Prostate gland (tissue), 2 donors: Measurements from ENCODE around the gene EPAS1. TPM values are rescaled to one million over a fixed set of nuclear protein-coding genes. Genes with fewer than 3 reads are reported as not detected.

Experiments
- DNase-seq: peaks from one replicate; pipeline ENCODE4 v3.0.0-alpha.2; 2019; ENCODE audit warnings: low spot score
- H3K27ac ChIP-seq, 2 donors: fragments of 200-600 bp; sonication (generic); 2 replicates each; pipeline ENCODE4 v1.5.1; 2017 to 2019
- H3K27me3 ChIP-seq: fragments of 200-600 bp; sonication (generic); replicated peaks from 2 replicates; pipeline ENCODE4 v1.5.1; 2019; ENCODE audit not compliant: insufficient read depth
- H3K36me3 ChIP-seq, 2 donors: fragments of 200-600 bp; sonication (generic); 1 replicate in 1 of 2; 2 replicates in 1 of 2; pipeline versions ENCODE4 v1.5.1 to v1.8.1; 2017 to 2019
- H3K4me1 ChIP-seq: fragments of 200-600 bp; sonication (generic); replicated peaks from 2 replicates; pipeline ENCODE4 v1.5.1; 2019
- H3K4me3 ChIP-seq, 2 donors: fragments of 200-600 bp; sonication (generic); 2 replicates each; pipeline ENCODE4 v1.5.1; 2017 to 2019
- H3K9me3 ChIP-seq: fragments of 200-600 bp; sonication (generic); 2 replicates; pipeline ENCODE4 v1.5.1; 2017
- POLR2A ChIP-seq: fragments of 450-650 bp; IDR thresholded peaks from one replicate; pipeline ENCODE4 v1.6.1; 2016; ENCODE audit warnings: antibody characterized with exemption, mild to moderate bottlenecking
- POLR2AphosphoS5 ChIP-seq: sonication (generic); formaldehyde crosslinking; IDR thresholded peaks from one replicate; pipeline ENCODE4 v1.6.1; 2017; ENCODE audit warnings: antibody characterized with exemption
- WGBS: methylation state at CpG from one replicate; pipeline ENCODE4 v1.1.5; 2018; 5-methylcytosine and 5-hydroxymethylcytosine counted together
- intact Hi-C: fragments of 100-400 bp; cut with DNase I; formaldehyde crosslinking; loops from one replicate; pipeline ENCODE4 v1.14.2; 2022
- total RNA-seq, 2 donors: library from RNA; depleted of rRNA; stranded (reverse); fragments of >200 nt; gene quantifications; one replicate each; pipeline ENCODE4 v1.1.0, GENCODE V29; 2016
- TF ChIP-seq, protein P1 (sequence below), 4 experiments: fragments of 200-600 bp in 2 of 4; fragments of 450-650 bp in 2 of 4; sonication (generic) in 2 of 4; IDR thresholded peaks; 1 replicate in 3 of 4; 2 replicates in 1 of 4; pipeline ENCODE4 v1.5.1; 2016 to 2019; ENCODE audit warnings: antibody characterized with exemption in 4 of 4, mild to moderate bottlenecking in 2 of 4, moderate library complexity in 2 of 4

Gene EPAS1
- total RNA-seq, 2 donors from 2014 or later, result 109 to 356 TPM

DNA sequence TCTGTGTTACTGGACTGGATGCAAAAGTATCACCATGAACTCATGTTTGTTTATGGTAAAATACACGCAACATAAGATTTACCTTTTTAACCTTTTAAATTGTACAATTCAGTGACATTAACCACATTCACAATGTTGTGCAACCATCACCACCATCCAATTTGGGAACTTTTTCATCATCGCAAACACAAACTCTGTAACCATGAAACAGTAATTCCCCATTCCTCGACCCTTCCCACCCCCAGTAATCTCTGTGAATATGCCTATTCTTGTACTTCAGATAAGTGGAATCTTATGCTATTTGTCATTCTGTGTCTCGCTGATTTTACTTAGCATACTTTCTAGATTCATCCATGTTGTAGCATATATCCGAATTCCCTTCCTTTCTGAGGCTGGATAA is 31.1 kb upstream of the EPAS1 start:
- Histone ChIP-seq H3K4me1 (no peaks in the 10 kb centered on the region), H3K9me3 (no peaks in the 10 kb centered on the region), H3K36me3 (no peaks in the 10 kb centered on the region), H3K4me3 (no peak overlapping the region), H3K27me3 (no peaks in the 10 kb centered on the region), H3K27ac (no peak overlapping the region)
- TF ChIP-seq POLR2AphosphoS5 (no peak), POLR2A (no peak)
- TF ChIP-seq, protein P1, sequence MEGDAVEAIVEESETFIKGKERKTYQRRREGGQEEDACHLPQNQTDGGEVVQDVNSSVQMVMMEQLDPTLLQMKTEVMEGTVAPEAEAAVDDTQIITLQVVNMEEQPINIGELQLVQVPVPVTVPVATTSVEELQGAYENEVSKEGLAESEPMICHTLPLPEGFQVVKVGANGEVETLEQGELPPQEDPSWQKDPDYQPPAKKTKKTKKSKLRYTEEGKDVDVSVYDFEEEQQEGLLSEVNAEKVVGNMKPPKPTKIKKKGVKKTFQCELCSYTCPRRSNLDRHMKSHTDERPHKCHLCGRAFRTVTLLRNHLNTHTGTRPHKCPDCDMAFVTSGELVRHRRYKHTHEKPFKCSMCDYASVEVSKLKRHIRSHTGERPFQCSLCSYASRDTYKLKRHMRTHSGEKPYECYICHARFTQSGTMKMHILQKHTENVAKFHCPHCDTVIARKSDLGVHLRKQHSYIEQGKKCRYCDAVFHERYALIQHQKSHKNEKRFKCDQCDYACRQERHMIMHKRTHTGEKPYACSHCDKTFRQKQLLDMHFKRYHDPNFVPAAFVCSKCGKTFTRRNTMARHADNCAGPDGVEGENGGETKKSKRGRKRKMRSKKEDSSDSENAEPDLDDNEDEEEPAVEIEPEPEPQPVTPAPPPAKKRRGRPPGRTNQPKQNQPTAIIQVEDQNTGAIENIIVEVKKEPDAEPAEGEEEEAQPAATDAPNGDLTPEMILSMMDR (IDR thresholded peaks at IDR 0.05), result no peak
- 88% methylated on average over 5 of the region's 5 CpGs for WGBS
- DNase-seq, result no peak
- intact Hi-C loops, result no loop called here

GRCh38 chr2:46267616-46268015 is 29.6 kb upstream of the EPAS1 start:
- H3K4me1 ChIP-seq, result no peaks in the 10 kb centered on the region
- no peak overlapping the region for H3K27ac ChIP-seq
- H3K27me3 ChIP-seq, result no peaks in the 10 kb centered on the region
- DNase-seq, result no peak
- H3K36me3 ChIP-seq, result no peaks in the 10 kb centered on the region
- TF ChIP-seq, protein P1 (IDR thresholded peaks at IDR 0.05), result no peak
- TF ChIP-seq POLR2AphosphoS5 (no peak), POLR2A (no peak)
- intact Hi-C loops, result no loop called here
- WGBS, result 48% methylated on average over 1 of the region's 1 CpG
- no peaks in the 10 kb centered on the region for H3K9me3 ChIP-seq
- H3K4me3 ChIP-seq, result no peak overlapping the region

DNA sequence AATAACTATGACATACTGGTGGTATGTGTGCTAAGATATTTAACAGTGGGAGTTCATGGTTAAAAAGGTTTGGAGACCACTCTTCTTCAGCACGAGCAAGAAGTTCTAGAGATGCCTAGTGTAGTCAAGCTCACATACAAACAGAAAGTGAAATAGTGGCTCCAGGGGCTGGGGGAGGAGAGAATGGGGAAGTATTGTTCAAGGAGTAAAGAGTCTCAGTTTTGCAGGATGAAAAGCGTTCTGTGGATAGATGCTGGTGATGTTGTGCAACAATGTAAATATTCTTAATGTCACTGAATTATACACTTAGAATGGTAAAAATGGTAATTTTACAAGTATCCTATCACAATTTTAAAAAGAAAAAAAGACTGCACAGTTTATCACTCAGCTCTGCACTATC is 29.0 kb upstream of the EPAS1 start:
- intact Hi-C loops, result no loop called here
- H3K9me3 ChIP-seq, result no peaks in the 10 kb centered on the region
- no peak for DNase-seq
- H3K4me3 ChIP-seq, result no peak overlapping the region
- H3K4me1 ChIP-seq, result no peaks in the 10 kb centered on the region
- H3K27me3 ChIP-seq, result no peaks in the 10 kb centered on the region
- 36% methylated on average over 2 of the region's 2 CpGs for WGBS
- no peaks in the 10 kb centered on the region for H3K36me3 ChIP-seq
- H3K27ac ChIP-seq, result no peak overlapping the region
- TF ChIP-seq POLR2AphosphoS5, result no peak
- TF ChIP-seq, protein P1 (IDR thresholded peaks at IDR 0.05), result no peak
- no peak for TF ChIP-seq POLR2A

DNA sequence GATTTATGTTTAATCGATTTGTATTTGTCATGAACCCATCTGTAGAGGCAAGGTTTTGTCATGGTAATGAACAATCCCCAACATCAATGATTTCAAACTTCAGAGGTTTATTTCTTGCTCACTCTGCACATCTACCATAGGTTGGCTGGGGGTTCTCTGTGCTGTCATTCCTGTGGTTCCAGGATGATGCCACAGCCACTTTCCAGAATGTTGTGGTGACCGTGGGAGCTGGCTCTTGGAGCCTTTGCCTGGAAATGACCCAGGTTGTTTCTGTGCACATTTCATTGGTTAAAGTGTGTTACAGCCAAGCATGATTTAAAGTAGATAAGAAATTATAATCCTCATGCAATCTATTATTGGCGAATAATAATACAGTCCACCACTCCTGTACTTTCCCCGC is 28.2 kb upstream of the EPAS1 start:
- intact Hi-C loops, result no loop called here
- Histone ChIP-seq H3K9me3 (no peaks in the 10 kb centered on the region), H3K27me3 (no peaks in the 10 kb centered on the region), H3K27ac (no peak overlapping the region), H3K4me1 (no peaks in the 10 kb centered on the region), H3K4me3 (no peak overlapping the region), H3K36me3 (no peaks in the 10 kb centered on the region)
- DNase-seq, result no peak
- WGBS, result 92% methylated on average over 4 of the region's 4 CpGs
- TF ChIP-seq POLR2A, result no peak

GRCh38 chr2:46269544-46270273 is 27.5 kb upstream of the EPAS1 start:
- no peak for TF ChIP-seq POLR2AphosphoS5
- no peaks in the 10 kb centered on the region for H3K9me3 ChIP-seq
- no peaks in the 10 kb centered on the region for H3K27me3 ChIP-seq
- H3K4me3 ChIP-seq, result no peak overlapping the region
- H3K36me3 ChIP-seq, result no peaks in the 10 kb centered on the region
- 84% methylated on average over 11 of the region's 11 CpGs for WGBS
- intact Hi-C loops, result no loop called here
- DNase-seq, result no peak
- H3K4me1 ChIP-seq, result no peaks in the 10 kb centered on the region
- H3K27ac ChIP-seq, result no peak overlapping the region

DNA sequence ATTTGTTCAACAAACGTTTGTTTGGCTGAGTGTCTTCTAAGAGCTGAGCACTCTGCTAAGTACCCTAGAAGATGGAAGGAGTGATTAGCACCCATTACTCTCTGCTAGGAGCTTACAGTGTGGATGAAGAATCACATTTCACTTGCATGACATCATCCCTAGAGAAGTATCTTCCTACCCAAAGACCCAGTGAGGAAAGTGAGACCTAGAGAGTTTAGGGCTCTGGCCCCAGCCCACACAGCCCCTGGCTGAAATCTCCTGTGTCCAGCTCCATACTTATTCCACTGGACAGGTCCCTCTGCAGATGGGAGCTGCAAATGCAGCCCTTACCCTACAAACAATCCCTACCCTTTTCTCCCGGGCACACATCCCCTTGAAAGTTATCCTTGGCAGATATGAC is 26.8 kb upstream of the EPAS1 start:
- no peaks in the 10 kb centered on the region for H3K27me3 ChIP-seq
- H3K36me3 ChIP-seq, result no peaks in the 10 kb centered on the region
- H3K4me3 ChIP-seq, result no peak overlapping the region
- no peak overlapping the region for H3K27ac ChIP-seq
- WGBS, result 49% methylated on average over 2 of the region's 2 CpGs
- no peak for DNase-seq
- H3K4me1 ChIP-seq, result no peaks in the 10 kb centered on the region
- TF ChIP-seq, protein P1 (IDR thresholded peaks at IDR 0.05), result no peak
- TF ChIP-seq POLR2AphosphoS5 (no peak), POLR2A (no peak)
- H3K9me3 ChIP-seq, result no peaks in the 10 kb centered on the region
- intact Hi-C loops, result no loop called here
